Measurements from ENCODE around the gene SERPINF2. TPM values are rescaled to one million over a fixed set of nuclear protein-coding genes. Genes with fewer than 3 reads are reported as not detected.

The SERPINF2 gene
- total and polyA plus RNA-seq, 2 experiments from 2014 or later: 0.66 to 1.2 TPM

GRCh38 chr17:1764284-1764683 lies 21.6 kb downstream of the SERPINF2 start:
- peaks cover 17% of the 10 kb centered on the region for H3K4me1 ChIP-seq (ENCODE audit: insufficient read depth)
- Mint-ChIP-seq H3K9me3 (no peaks in the 10 kb centered on the region), H3K27ac (no peak overlapping the region), H3K4me1 (peaks cover 24% of the 10 kb centered on the region), H3K4me3 (no peak overlapping the region), H3K36me3 (ENCODE audit: low read depth) (peaks cover 4% of the 10 kb centered on the region; the same call in 1 of the 3 replicates), H3K27me3 (ENCODE audit: insufficient read depth, low read depth, poor library complexity) (peaks cover 13% of the 10 kb centered on the region)
- no peaks in the 10 kb centered on the region for H4K20me1 ChIP-seq (replicated peaks; ENCODE audit: insufficient read depth)
- no peaks in the 10 kb centered on the region for H3K27me3 ChIP-seq (ENCODE audit: insufficient read depth)
- no peak overlapping the region for H2AFZ ChIP-seq
- no peaks in the 10 kb centered on the region for H3K36me3 ChIP-seq (ENCODE audit: insufficient read depth)
- H3K4me2 ChIP-seq: no peak overlapping the region
- TF ChIP-seq EZH2 (IDR thresholded peaks at IDR 0.05; ENCODE audit: low read depth, unreplicated experiment) (no peak), JUNB (IDR thresholded peaks at IDR 0.05; ENCODE audit: unreplicated experiment) (no peak), ETS1 (IDR thresholded peaks at IDR 0.05) (no peak), STAT1 (IDR thresholded peaks at IDR 0.05; ENCODE audit: unreplicated experiment) (no peak), NANOG (IDR thresholded peaks at IDR 0.05; ENCODE audit: borderline replicate concordance) (no peak), POLR2AphosphoS5 (IDR thresholded peaks at IDR 0.05; ENCODE audit: low read depth) (no peak), CTCF (conservative IDR thresholded peaks at IDR 0.05; ENCODE audit: low read depth in 2 of 2) (no peak), ZNF462 (CRISPR knock-in tag; IDR thresholded peaks at IDR 0.05) (no peak), EZH2phosphoT487 (IDR thresholded peaks at IDR 0.05; ENCODE audit: unreplicated experiment) (no peak), CREB1 (CRISPR knock-in tag; IDR thresholded peaks at IDR 0.05; ENCODE audit: low read depth) (no peak), ZNF114 (CRISPR knock-in tag; IDR thresholded peaks at IDR 0.05) (no peak), REST (IDR thresholded peaks at IDR 0.05; ENCODE audit: unreplicated experiment) (no peak), ZNF331 (CRISPR knock-in tag; IDR thresholded peaks at IDR 0.05; ENCODE audit: low read depth) (no peak)
- no peak overlapping the region for H3K4me3 ChIP-seq
- H3K9me2 ChIP-seq (ENCODE audit: insufficient read depth): no peaks in the 10 kb centered on the region
- ATAC-seq: no peak
- H3K27ac ChIP-seq (ENCODE audit: low read depth): no peak overlapping the region
- no peaks in the 10 kb centered on the region for H3K79me2 ChIP-seq (replicated peaks; ENCODE audit: insufficient read depth)
- peaks cover 9% of the 10 kb centered on the region; the same call in 1 of the 2 replicates for H3F3A ChIP-seq (replicated peaks; ENCODE audit: low read depth)
- DNase-seq (ENCODE audit: low spot score): no peak

Measured in GM23338 (cell line).